Occipital lobe (tissue), 2 donors: ENCODE measurements around the gene KRTAP1-3. TPM values are rescaled to one million over a fixed set of nuclear protein-coding genes. Genes with fewer than 3 reads are reported as not detected.
"Not testable (repeated sequence)": the region's sequence is repeated elsewhere in the genome, so short reads cannot be mapped to it uniquely, and the experiment has no call there.

ENCODE experiments used
- DNase-seq: peaks from one replicate; lab custom pipeline; 2025; lab: John Stamatoyannopoulos, UW
- total RNA-seq: library from RNA; depleted of rRNA; stranded (reverse); fragments of >200 nt; gene quantifications from one replicate; pipeline ENCODE4 v1.2.3, GENCODE V29; 2014

KRTAP1-3 gene
- not detected for total RNA-seq

- not testable (repeated sequence) for DNase-seq
Measured at GRCh38 chr17:41034346-41034935, at the start of gene KRTAP1-3. TSS of gene KRTAP1-3 (minus strand) at chr17:41034874. CDS start at chr17:41034821, 53 bp downstream.

- not testable (repeated sequence) for DNase-seq
Measured at GRCh38 chr17:41084100-41084856, 49.6 kb upstream of the KRTAP1-3 start, which contains the start of gene KRTAP4-7. TSS of gene KRTAP4-7 (plus strand) at chr17:41084150. CDS start at chr17:41084207, 57 bp downstream.

GRCh38 chr17:41083427-41083826 lies 48.8 kb upstream of the KRTAP1-3 start:
- not testable (repeated sequence) for DNase-seq

GRCh38 chr17:41082626-41083025 lies 48.0 kb upstream of the KRTAP1-3 start:
- DNase-seq = no peak

GRCh38 chr17:41076788-41077187 lies 42.1 kb upstream of the KRTAP1-3 start:
- DNase-seq = no peak

GRCh38 chr17:41073676-41074075 lies 39.0 kb upstream of the KRTAP1-3 start:
- no peak for DNase-seq

- DNase-seq = no peak
Measured at GRCh38 chr17:41071606-41072360, 37.1 kb upstream of the KRTAP1-3 start.

GRCh38 chr17:41069031-41069430 lies 34.4 kb upstream of the KRTAP1-3 start:
- DNase-seq = no peak

GRCh38 chr17:41067281-41067680 lies 32.6 kb upstream of the KRTAP1-3 start:
- no peak for DNase-seq

GRCh38 chr17:41065829-41066624 lies 31.4 kb upstream of the KRTAP1-3 start, which contains the start of gene KRTAP2-4:
TSS of gene KRTAP2-4 (minus strand) at chr17:41065879. CDS start at chr17:41065845, 34 bp downstream.
- DNase-seq = no peak

DNA sequence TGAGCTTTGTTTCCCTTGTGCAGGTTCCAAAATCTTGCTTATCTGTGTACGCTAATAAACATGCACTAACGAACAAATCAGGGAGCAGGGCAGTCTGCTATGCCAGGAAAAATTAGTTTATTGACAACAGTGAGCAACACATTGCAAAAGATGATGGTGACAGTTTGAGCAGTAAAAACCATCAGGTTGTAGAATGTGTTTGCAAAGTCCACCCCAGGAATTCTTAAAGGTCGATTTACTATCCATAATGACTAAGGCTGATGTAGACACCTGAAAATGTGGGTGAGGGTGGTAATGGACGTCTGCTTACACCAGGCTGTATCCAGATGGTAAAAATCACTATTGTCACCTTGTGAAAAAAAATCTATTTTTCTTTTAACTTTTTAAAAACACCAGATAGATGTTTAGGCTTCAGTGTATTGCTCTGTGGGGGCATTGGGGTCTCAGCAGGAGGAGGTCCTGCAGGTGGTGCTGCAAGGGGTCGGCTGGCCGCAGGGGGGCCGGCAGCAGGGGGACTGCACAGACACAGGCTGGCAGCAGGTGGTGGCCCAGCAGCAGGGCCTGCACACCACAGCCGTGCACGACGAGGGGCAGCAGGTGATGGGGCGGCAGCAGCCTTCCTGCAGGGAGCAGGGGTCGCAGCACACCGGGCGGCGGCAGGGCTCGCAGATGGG lies 30.5 kb upstream of the KRTAP1-3 start:
- not testable (repeated sequence) for DNase-seq

GRCh38 chr17:41064301-41064700 lies 29.6 kb upstream of the KRTAP1-3 start:
- no peak for DNase-seq

DNA sequence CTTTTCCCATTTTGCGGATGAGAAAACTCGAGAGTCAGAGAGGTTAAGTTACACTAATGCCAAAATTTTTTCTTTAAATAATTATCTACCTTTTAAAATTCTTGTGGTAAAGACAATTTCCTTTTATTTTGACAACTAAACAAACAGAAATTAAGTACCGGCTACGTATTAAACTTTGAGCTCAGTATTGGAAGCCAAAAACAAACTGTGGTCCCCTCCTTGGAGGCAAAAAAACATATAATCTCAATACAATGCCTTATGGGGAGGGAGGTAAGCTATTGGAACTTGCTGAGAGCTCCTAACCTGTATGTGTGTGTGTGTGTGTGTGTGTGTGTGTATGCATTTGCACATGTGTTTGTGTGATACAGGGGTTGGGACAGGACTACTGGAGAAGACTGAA lies 28.8 kb upstream of the KRTAP1-3 start:
- no peak for DNase-seq

DNA sequence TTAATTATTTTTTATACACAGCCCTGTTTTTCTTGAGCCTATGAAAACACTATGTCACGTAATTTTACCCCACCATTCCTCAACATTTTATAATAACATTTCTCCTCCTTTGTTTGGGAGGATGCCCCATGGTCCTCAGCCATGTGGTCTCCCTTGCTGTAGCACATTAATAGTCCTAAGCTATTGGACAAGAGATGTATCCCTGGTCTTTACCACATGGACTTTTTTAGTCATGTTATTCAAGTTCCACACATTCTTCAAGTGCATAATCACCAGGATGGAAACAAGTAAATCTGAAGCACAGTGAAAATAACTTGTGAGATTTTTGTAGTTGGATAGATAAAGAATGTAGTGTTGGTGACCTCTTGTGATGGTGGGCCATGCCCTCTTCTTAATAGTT lies 27.3 kb upstream of the KRTAP1-3 start:
- DNase-seq = no peak

DNA sequence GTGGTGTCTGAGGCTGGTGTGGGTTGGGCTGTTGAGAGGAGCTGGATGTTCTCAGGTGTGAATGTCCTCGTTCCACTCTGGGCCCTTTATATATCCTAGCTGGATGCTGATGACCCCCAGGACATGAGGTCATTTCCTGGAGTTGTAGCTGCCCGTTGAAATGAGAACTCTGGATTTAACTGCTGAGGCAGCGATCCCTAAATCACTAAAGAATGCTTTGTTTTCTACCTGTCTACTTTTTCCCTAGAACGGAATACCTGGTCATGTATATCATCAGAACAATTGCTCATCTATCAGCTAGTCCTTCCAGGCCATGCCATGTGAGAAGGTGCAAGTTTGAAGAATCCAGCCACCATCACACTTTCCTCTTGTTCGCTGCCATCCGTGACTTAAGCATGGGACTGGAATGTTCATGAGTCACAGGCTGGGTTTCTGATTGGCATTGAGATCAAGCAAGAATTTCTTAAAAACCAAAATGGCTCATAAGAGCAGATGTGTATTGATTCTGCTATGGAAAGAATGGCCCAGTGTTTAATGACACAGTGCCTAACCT lies 25.5 kb upstream of the KRTAP1-3 start, which contains the start of gene KRTAP2-3:
KRTAP2-3 (minus strand) TSS at position 63 of the 553 bp plus-strand sequence. CDS start 64 bp downstream, outside the sequence.
- DNase-seq = no peak

DNA sequence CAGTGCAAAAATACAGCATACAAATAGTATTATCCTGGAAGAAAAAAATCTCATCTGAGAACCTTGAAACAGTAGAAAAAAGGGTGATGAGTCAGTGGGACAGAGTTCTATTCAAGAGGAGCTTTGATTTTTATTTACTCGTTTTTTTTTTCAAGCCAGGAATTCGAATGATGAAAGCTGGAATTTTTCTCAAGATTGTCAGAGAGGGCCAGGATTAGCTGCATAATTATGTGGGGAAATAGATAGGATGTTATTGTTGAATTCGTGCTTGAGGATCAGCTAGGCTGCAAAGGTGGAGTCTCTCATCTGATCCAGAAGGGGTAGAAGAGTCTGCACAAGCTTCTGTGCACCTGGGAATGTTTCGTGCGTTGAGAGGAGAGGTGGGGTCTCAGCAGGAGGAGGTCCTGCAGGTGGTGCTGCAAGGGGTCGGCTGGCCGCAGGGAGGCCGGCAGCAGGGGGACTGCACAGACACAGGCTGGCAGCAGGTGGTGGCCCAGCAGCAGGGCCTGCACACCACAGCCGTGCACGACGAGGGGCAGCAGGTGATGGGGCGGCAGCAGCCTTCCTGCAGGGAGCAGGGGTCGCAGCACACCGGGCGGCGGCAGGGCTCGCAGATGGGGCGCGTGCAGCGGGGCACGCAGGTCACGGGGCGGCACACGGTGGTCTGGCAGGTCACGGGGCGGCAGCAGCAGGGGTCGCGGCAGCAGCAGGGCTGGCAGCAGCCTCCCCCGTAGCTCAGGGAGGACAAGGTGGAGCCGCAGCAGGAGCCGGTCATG lies 24.8 kb upstream of the KRTAP1-3 start:
- not testable (repeated sequence) for DNase-seq

DNA sequence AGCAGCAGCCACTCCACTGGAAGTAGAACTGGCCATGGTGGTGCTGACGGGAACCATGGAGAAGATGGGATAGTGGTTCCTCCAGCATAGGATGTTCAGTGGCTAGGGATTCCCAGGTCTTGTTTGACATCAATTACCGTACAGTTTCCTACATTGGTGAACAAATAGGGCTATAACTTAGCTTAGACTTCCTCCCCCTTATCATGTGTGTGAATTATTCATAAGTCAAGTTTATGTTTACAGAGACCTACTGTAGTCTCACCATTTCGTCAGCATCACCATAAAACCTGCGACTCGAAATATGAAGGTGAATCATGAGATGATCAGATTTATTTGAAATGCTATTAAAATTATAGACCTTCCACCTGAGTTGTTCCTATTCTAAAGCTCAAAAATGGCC lies 24.1 kb upstream of the KRTAP1-3 start:
- DNase-seq = no peak

- no peak for DNase-seq
Measured at GRCh38 chr17:41057547-41057946, 22.9 kb upstream of the KRTAP1-3 start.

GRCh38 chr17:41055130-41055529 lies 20.5 kb upstream of the KRTAP1-3 start, which contains the start of gene KRTAP2-2:
TSS of gene KRTAP2-2 (minus strand) at chr17:41055230. CDS start at chr17:41055211, 19 bp downstream.
- DNase-seq = not testable (repeated sequence)
